ENCODE results near the gene INPP5A.

Gene INPP5A

DNA sequence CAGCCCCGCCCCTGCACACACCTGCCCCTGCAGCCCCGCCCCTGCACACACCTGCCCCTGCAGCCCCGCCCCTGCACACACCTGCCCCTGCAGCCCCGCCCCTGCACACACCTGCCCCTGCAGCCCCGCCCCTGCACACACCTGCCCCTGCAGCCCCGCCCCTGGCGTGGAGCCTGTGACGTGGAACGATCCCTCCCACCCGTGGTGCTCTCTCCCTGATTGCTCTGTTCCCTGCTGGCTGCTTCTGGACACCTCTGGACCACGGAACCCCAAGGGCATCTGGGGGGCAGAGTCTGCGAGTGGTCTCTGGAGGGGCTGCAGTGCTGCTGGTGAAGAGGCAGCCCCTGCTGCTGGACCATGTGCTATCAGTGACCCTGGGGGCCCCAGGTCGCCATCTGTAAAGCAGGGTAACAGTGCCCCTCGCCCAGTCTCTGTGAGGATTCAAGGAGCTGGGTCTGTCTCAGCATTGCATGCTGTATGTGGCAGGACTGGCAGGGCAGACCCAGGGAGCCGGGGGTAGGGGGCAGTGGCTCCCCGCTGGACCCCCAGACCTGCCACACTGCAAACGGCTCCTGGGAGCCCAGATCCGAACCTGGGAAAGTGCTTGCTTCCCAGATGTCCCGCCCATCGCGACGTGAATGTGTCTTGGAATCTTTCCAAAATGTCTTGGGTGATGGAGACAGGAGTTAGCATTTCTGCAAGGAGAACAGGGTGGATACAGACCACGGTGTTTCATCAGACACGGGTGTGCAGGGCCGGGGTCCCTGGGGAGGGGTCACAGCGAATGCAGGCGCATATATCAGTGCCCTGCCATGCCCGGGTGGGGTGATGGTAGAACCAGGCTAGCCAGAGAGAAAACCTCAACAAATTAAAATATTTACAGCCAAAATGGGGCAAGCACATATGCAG, 276.2 kb downstream of the INPP5A start:
- Histone ChIP-seq H3K27me3 (replicated peaks; ENCODE audit: insufficient read depth, low read length) (peaks cover 42% of the 10 kb centered on the region), H4K20me1 (ENCODE audit: insufficient read depth, low read length) (no peaks in the 10 kb centered on the region), H3K27ac (ENCODE audit: low read length) (no peak overlapping the region), H3K4me1 (ENCODE audit: low read length) (no peaks in the 10 kb centered on the region), H3K9ac (ENCODE audit: low read length) (no peak overlapping the region), H3K79me2 (ENCODE audit: low read length) (no peaks in the 10 kb centered on the region), H3K4me2 (ENCODE audit: low read depth, low read length) (no peak overlapping the region), H3K9me3 (replicated peaks; ENCODE audit: insufficient read depth, low read length) (no peaks in the 10 kb centered on the region), H3F3A (ENCODE audit: insufficient read depth, low read length) (no peaks in the 10 kb centered on the region), H3K4me3 (ENCODE audit: low read length) (no peak overlapping the region), H3K9me2 (replicated peaks; ENCODE audit: insufficient read depth, low read length) (no peaks in the 10 kb centered on the region), H3K36me3 (replicated peaks; ENCODE audit: insufficient read depth, low read length) (no peaks in the 10 kb centered on the region), H2AFZ (ENCODE audit: low read length) (no peak overlapping the region)
- DNase-seq = no peak
- TF ChIP-seq EZH2 (optimal IDR thresholded peaks at IDR 0.05; ENCODE audit: low read depth, low read length) (no peak), EZH2phosphoT487 (IDR thresholded peaks at IDR 0.05; ENCODE audit: low read length) (no peak)
- TF ChIP-seq, protein P1, sequence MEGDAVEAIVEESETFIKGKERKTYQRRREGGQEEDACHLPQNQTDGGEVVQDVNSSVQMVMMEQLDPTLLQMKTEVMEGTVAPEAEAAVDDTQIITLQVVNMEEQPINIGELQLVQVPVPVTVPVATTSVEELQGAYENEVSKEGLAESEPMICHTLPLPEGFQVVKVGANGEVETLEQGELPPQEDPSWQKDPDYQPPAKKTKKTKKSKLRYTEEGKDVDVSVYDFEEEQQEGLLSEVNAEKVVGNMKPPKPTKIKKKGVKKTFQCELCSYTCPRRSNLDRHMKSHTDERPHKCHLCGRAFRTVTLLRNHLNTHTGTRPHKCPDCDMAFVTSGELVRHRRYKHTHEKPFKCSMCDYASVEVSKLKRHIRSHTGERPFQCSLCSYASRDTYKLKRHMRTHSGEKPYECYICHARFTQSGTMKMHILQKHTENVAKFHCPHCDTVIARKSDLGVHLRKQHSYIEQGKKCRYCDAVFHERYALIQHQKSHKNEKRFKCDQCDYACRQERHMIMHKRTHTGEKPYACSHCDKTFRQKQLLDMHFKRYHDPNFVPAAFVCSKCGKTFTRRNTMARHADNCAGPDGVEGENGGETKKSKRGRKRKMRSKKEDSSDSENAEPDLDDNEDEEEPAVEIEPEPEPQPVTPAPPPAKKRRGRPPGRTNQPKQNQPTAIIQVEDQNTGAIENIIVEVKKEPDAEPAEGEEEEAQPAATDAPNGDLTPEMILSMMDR (IDR thresholded peaks at IDR 0.05; ENCODE audit: low read length) = no peak

DNA sequence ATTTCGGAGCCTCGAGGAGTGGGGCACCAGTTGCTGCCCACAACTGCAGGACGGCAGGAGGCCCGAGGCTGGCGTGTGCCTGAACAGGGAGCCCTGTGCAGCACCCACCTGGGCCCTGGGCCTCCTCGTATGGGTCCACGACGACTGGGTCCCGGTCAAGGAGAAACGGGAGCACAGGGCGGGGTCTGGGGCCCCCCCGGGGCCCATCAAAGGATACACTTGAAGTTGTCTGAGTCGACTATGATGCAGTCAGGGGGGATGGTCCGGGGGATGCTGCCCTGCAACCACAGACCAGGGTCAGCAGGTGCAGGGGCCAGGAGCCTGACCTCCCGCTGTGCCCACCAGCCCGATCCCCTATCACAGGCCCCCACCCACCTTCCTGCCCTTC, 276.9 kb downstream of the INPP5A start:
- Histone ChIP-seq H3K4me3 (ENCODE audit: low read length) (no peak overlapping the region), H3K36me3 (replicated peaks; ENCODE audit: insufficient read depth, low read length) (no peaks in the 10 kb centered on the region), H3K27me3 (replicated peaks; ENCODE audit: insufficient read depth, low read length) (peaks cover 47% of the 10 kb centered on the region), H3F3A (ENCODE audit: insufficient read depth, low read length) (no peaks in the 10 kb centered on the region), H4K20me1 (ENCODE audit: insufficient read depth, low read length) (no peaks in the 10 kb centered on the region), H3K27ac (ENCODE audit: low read length) (no peak overlapping the region), H3K9ac (ENCODE audit: low read length) (no peak overlapping the region), H3K9me3 (replicated peaks; ENCODE audit: insufficient read depth, low read length) (no peaks in the 10 kb centered on the region), H3K4me1 (ENCODE audit: low read length) (no peaks in the 10 kb centered on the region), H3K79me2 (ENCODE audit: low read length) (no peaks in the 10 kb centered on the region), H2AFZ (ENCODE audit: low read length) (no peak overlapping the region), H3K9me2 (replicated peaks; ENCODE audit: insufficient read depth, low read length) (no peaks in the 10 kb centered on the region), H3K4me2 (ENCODE audit: low read depth, low read length) (no peak overlapping the region)
- TF ChIP-seq EZH2phosphoT487 (IDR thresholded peaks at IDR 0.05; ENCODE audit: low read length) (no peak), EZH2 (optimal IDR thresholded peaks at IDR 0.05; ENCODE audit: low read depth, low read length) (no peak)
- TF ChIP-seq, protein P1 (IDR thresholded peaks at IDR 0.05; ENCODE audit: low read length) = no peak
- DNase-seq = no peak

DNA sequence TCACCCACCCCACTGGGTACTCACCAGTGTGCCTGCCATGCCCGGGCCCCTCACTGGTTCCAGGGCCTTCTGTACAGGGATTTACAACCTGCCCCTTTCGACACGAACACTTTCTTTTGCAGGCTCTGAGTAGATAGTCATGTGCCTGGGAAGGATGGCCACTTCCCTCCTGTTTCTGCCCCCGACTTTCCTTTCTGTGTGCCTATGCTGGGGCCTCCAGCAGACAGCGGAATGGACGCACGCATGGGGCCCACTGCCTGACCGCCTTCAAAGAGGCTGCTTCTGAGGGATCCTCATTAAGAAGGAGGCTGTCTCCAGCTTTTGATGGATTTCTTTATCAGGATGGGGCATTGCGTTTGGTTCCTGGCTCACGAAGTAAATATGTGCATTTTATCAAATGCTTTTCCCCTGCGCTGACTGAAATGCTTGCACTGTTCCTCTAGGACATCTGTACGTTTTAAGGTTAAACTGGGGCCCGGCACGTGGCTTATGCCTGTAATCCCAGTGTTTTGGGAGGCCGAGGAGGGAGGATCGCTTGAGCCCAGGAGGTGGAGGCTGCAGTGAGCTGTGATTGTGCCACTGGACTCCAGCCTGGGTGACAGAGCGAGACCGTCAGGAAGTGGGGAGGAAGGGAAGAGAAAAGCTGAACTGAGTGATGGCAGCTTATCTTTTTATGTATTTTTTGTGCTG, 277.7 kb downstream of the INPP5A start:
- DNase-seq = no peak
- H4K20me1 ChIP-seq (ENCODE audit: insufficient read depth, low read length) = no peaks in the 10 kb centered on the region
- no peaks in the 10 kb centered on the region for H3K36me3 ChIP-seq (replicated peaks; ENCODE audit: insufficient read depth, low read length)
- no peak overlapping the region for H2AFZ ChIP-seq (ENCODE audit: low read length)
- no peaks in the 10 kb centered on the region for H3K9me2 ChIP-seq (replicated peaks; ENCODE audit: insufficient read depth, low read length)
- H3K9me3 ChIP-seq (replicated peaks; ENCODE audit: insufficient read depth, low read length) = no peaks in the 10 kb centered on the region
- no peak for TF ChIP-seq EZH2phosphoT487 (IDR thresholded peaks at IDR 0.05; ENCODE audit: low read length)
- TF ChIP-seq, protein P1 (IDR thresholded peaks at IDR 0.05; ENCODE audit: low read length) = no peak
- no peak for TF ChIP-seq EZH2 (optimal IDR thresholded peaks at IDR 0.05; ENCODE audit: low read depth, low read length)
- H3K27me3 ChIP-seq (replicated peaks; ENCODE audit: insufficient read depth, low read length) = peaks cover 47% of the 10 kb centered on the region
- no peak overlapping the region for H3K27ac ChIP-seq (ENCODE audit: low read length)
- peak overlapping the region; percentile 15; the same call in 1 of the 2 replicates for H3K4me2 ChIP-seq (ENCODE audit: low read depth, low read length)
- H3K4me3 ChIP-seq (ENCODE audit: low read length) = no peak overlapping the region
- H3K9ac ChIP-seq (ENCODE audit: low read length) = no peak overlapping the region
- H3F3A ChIP-seq (ENCODE audit: insufficient read depth, low read length) = no peaks in the 10 kb centered on the region
- no peaks in the 10 kb centered on the region for H3K4me1 ChIP-seq (ENCODE audit: low read length)
- no peaks in the 10 kb centered on the region for H3K79me2 ChIP-seq (ENCODE audit: low read length)
